Caki2 (cell line): Measurements from ENCODE around the gene CBFA2T3. TPM values are rescaled to one million over a fixed set of nuclear protein-coding genes. Genes with fewer than 3 reads are reported as not detected.

ENCODE experiments used
- DNase-seq: peaks from one replicate; pipeline ENCODE4 v3.0.0-alpha.2; 2015; ENCODE audit warnings: low read depth
- in situ Hi-C: cut with HindIII; loops from 2 replicates; pipeline ENCODE4 v1.10.0; 2016; ENCODE audit warnings: low sequenced_read_pairs, low pct_unique_long_range_greater_than_20kb, mixed read lengths
- total RNA-seq: library from RNA; depleted of rRNA; stranded (reverse); fragments of >200 nt; shearing (Covaris generic); gene quantifications from 2 replicates; pipeline ENCODE4 v1.2.3, GENCODE V29; 2014; ENCODE audit warnings: low replicate concordance

Gene CBFA2T3
- total RNA-seq, 1 experiment from 2014 or later = 0.27 TPM

DNA sequence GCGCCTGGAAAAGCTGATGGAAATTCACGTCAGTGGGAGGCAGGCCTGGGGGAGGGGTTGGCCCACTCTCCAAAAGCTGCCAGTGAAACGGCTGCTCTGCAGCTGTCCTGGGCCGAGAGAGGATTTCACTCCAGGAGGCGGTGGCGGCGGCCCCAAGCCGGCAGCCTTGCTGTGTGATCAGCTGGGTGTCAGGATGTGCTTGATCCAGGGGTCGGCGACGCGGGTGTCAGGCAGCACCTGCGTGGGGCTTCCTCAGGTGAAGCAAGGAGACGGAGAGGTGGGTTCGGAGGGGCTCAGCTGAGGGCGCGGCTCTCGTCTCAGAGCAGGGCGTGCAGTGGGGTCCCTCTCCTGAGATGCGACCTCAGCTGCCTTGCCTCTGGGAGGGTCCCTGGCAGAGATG, 7.0 kb downstream of the CBFA2T3 start:
- in situ Hi-C loops = no loop called here
- DNase-seq = no peak

DNA sequence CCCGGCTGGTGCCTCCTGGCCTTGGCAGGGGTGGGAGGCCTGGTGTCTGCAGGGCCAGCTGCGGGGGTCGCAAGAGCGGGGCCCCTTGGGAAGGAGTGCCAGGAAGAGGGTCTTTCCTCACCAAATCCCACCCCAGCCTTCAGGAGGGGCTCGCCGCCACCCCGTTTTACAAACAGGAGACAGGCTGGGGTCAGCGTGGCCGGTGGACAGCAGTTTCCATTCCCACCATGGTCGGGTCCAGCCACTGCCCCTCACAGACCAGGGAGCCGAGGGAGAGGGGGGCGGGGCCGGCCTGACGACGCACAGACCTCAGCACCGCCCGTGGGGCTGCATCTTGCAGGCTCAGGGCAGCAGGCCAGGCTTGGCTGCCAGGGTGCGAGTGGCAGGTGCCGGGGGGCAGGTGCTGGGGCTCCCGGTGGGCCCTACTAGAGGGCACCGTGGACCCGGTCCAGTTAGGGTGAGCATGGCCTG, 7.6 kb downstream of the CBFA2T3 start:
- in situ Hi-C loops = no loop called here
- no peak for DNase-seq

DNA sequence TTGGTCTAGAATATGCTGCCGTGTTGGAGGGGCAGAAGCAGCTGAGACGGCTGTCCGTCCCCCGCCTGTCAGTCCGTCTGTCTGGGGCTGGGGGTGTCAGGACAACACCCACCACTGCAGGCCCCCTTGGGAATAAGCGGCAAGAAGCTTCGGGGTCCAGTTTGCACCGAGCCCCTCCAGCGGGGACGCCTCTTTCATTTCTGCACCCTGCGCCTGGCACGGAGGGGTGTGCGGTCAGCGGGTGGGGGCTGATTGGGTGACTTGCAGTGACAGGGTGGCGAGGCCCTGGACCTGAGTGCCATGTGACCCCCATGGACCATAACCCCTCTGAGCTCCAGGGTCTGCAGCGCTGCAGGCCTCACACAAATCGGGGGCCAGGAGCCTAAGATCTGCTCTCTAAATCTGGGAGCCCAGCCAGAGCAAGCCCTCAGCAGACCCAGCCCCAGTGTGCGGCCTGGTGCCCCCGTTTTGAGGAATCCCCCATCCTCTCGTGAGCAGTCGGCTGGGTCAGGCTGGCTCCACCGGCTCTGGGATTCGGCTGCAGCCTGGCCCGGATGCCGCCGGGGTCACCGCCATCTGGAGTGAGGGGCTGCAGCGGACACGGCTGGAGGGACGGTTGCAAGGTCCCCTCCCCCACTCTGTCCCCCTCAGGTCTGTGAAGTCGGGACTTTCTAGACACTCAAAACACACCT, 8.3 kb downstream of the CBFA2T3 start:
- in situ Hi-C loops = no loop called here
- no peak for DNase-seq

DNA sequence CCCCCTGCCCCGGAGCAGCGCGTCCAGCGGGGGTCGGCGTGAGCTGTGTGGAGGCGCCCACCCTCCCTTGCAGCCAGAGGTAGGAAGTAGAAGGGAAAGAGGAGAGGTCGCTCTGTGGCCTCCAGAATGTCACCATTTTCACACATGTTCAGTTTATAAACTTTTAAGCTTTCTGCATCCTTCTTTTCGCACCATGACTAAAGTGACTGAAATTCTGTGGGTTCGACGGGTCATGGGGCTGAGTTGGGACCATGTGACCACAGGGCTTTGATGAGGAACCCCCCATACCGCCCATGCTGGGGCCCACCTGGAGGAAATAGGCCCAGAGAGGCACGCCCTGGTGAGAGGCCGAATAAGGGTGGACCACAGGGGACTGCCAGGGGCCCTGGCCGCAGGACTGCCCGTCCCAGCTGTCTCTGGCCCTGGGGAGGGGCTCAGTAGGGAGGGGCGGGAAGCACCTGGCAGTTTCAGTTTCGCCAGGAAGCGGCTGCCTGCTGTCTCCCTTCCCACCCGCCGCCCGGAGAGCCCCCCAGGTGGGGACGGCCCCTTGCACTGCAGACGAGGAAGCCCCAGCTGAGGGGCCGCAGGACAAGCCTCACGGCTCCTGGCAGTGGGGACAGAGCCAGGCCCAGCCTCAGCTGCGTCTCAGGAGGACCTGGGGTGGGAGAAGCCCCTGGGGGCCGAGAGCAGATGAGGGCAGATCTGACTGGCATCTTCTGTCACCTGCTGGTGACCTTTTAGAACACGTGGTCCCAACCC, 9.0 kb downstream of the CBFA2T3 start:
- DNase-seq = no peak
- in situ Hi-C loops = no loop called here

DNA sequence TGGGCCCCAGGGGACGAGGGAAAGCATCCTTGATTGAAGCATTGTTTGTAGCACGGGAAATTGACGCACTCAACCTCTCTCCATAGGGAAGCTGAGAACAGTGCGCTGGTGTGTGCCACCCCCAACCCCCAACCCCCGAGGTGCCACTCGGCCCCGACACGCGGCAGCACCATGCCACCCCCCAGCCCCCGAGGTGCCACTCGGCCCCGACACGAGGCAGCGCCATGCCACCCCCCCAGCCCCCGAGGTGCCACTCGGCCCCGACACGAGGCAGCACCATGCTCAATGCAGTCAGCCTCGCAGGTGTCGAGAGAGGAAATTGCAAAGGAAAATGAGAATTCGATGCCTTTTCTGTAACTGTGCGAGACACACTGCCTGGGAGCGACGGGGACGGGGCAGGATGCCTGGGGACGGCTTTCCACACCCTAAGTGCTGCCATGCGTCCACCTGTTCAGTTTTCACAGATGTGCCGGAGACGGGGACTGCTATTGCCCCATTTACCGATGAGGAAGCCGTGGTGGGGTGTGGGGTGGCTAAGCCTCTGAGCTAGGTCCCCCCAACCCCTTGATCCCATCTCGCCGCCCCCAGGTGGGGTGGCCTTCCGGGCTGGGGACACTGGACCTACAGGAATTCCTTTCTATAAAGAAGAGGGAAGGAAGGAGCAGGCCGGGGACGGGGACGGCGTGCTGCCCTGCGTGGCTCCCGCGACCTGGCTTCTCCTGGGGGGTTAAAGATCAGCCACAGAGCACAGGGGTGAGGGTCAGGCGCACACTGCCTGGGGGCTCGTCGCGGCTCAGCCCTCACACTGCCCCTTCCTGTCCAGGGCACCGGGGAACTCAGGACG, 9.8 kb downstream of the CBFA2T3 start:
- no peak for DNase-seq
- in situ Hi-C loops = no loop called here

DNA sequence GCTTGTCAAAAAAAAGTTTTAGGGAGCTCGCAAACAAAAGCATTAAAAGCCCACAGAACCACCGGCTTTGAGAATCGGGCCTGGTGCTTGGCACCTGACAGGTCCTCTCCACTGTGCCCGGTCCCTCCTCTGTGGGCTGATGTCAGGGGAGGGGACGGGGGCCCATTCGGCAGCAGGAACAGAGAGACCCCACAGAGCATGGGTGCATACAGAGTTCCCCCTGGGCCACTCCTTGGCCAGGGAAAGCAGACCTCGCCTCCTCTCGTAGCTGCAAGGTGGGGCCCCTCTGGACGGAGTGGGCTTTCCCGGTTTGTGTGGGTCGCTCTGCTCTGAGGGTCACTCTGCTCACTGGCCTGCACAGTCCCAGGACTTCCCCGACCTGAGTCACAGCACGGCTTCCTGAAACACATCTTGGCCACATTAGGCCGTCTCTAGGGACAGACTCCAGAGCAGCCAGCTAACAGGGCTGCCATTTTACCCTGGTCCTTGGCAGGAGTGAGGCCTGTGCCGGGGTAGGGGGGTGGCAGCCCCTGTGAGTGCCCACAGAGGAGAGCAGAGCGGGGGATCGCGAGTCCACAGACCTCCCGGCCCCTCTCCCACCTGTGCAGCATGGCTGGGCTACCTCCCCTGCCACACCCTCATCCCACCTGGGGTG, 11.1 kb downstream of the CBFA2T3 start:
- no peak for DNase-seq
- in situ Hi-C loops = no loop called here

DNA sequence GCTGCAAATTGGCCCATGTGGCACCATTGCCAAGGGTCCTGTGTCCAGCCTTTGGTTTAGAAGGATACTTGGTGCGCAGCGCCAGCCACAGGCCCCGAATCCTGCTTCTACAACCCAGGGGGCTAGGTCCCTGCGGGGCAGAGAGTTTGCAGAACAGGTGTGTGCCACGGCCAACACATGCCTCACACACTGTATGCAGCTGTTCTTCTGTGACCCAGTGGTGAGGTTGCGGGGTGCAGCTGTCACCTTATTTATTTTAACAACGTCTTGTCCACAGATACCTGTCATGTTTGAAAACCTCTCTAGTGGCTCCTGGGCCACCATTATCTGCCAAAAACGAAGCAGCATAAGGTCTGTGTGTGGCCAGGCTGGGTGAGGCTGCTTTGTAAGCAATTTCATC, 11.6 kb downstream of the CBFA2T3 start:
- no peak for DNase-seq
- in situ Hi-C loops = no loop called here

DNA sequence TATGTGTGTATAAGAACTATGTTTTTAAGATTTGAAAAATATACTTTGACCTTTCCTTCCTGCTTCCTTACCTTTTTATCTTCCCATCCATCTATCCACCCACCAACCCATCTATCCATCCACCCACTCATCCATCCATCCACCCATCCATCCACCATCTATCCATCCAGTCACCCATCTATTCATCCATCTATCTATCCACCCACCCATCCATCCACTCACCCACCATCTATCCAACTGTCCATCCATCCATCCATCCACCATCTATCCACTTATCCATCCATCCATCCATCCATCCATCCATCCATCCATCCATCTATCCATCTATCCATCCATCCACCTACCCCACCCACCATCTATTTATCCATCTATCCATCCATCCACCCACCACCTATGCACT, 12.4 kb downstream of the CBFA2T3 start:
- no peak for DNase-seq
- in situ Hi-C loops = no loop called here

DNA sequence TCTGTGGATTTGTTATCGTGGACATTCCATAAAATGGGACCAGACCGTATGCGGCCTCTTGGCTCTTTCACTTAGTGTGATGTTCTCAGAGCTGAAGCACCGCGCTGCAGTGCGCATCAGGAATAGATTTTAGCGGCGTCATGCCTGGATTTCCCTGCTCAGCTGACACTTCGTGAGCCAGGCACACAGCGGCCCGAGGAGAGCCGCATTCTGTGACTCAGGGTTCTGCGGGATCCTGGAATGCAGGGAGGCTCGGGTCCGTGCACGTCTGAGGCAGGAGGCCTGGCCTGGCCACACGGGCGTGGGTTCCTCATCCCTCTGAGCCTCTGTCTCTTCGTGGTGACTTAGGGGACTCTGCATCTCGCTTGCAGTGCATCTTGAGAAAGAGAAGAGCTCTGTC, 13.4 kb downstream of the CBFA2T3 start:
- no peak for DNase-seq

DNA sequence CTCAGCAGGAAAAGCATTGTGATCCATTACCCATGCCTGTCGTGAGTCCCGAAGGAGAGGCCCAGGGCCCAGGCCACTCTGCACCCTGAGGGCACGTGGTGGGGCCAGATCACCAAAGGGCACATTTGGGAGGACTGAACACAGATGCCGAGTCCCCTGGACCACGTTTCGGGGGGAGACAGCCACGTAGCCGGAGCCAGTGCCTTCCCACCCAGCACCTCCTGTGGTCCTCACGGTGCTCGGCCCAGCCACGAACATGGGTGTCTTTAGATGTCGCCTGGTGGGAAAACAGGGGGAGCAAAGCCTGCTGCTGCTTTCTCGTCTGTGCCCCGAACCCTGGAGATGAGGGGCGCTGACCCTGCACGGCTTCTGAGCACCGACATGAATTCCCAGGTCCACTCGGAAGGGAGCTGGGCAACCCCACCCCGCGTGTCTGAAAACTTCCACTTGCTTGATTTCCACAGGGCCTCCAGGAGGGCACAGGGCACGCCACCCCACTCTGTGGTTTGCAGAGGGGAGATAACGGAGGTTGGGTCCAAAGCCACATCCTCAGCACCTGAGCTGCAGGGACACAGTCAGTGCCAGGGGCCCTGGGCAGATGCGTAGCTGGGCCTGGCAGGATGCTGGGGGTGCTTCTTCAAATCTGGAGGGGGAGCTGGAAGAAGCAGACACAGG, 14.4 kb downstream of the CBFA2T3 start:
- in situ Hi-C loops = no loop called here
- no peak for DNase-seq

More for the DNA sequence above, 13.4 kb downstream of the CBFA2T3 start:
- in situ Hi-C loops = no loop called here

DNA sequence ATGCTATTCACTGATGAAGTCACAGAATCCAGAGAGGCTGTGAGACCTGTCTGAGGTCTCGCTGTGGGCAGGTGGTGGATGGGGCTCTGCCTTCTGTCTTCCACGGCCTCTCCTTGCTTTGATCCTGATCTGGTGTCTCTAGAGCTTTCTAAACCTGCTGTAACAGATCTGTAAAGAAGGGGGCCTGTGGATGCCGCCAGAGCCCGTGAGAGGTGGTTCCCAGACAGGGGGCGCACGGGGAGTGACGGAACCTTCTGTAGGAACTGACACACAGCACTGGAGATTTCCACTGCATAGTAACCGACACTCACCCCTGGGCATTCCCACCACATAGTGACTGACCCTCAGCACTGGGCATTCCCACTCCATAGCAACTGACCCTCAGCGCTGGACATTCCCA, 16.0 kb downstream of the CBFA2T3 start:
- DNase-seq = no peak

DNA sequence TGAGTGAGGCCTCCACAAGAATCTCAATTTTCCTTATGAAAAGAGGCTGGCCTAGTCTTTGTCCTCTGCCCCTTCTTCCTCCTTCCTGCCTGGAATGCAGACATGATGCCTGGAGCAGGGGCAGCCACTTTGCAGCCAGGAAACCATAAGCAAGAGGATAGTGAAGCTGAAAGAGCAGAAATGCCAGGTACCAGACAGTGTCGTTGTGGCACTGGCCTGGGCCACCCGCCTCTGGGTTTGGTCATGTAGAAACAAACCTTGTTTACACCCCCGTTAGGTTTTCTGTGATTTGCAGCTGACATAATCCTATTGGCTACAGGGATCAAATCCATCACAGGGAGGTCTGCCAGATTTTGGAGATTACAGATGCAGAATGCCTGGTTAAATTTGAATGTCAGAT, 16.5 kb downstream of the CBFA2T3 start:
- no peak for DNase-seq
- in situ Hi-C loops = no loop called here

More for the DNA sequence above, 16.0 kb downstream of the CBFA2T3 start:
- in situ Hi-C loops = no loop called here

DNA sequence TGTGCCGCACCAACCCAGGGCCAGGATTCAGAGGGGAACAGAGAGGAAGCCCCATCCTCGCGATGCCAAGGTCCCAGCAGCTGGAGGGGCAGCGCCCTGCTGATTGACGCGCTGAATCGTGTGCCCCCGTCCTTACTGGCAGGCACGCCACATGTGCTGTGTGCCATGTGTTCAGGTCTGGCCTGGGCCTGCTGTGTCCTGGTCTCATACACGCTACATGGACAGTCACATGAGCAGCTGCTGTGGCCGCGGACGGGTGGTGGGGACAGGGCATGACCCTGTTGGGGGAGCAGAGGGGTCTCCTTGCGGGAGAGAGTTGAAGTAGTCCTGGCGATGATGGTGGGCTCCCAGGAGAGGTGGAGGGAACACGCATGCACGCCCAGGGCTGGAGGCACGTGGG, 18.0 kb downstream of the CBFA2T3 start:
- DNase-seq = no peak
- in situ Hi-C loops = no loop called here

DNA sequence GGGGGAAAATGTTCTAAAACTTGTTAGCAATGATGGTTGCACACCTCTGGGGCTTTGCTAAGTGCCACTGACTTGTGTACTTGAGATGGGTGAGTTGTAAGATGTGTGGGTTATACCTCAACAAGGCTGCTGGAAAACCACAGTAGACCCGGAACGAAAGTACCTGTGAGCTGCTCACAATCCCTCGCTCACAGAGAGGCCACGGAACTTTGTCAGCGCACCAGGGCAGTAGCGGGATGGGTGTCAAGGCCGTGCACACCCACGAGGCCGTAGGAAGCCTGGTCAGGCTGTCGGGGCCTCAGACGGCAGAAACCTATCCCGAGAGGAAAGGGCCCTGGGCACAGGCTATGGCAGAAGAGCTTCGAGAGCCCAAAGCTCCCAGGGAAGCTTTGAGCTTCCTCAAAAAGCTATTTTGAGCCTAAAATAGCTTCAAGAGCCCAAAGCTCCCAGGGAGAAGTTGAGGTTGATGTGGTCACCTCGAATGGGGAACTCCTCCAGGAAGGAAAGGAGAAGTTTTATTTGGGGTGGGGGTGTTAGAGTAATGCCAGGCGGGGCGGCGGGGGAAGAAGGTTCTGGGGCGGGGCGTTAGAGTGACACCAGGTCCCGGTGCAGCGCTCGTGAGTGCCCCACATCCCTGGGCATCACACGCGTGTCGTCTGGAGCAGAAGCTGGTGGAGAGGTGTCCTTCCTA, 19.0 kb downstream of the CBFA2T3 start:
- in situ Hi-C loops = no loop called here
- DNase-seq = no peak

DNA sequence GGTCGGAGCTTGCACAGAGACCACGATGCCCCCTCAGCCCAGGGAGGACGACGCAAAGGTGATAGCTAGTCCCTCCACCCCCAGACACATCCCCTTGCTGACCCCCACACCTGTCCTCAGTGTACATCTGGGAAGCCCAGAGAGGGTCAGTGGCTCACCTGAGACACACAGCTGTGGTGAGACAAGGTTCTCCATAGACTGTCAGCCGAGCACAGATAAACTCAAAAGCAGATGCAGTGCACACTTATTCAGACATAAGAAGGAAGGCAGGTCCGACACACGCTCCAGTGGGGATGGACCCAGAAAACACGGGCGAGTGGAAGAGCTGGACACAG, 19.6 kb downstream of the CBFA2T3 start:
- in situ Hi-C loops = no loop called here

DNA sequence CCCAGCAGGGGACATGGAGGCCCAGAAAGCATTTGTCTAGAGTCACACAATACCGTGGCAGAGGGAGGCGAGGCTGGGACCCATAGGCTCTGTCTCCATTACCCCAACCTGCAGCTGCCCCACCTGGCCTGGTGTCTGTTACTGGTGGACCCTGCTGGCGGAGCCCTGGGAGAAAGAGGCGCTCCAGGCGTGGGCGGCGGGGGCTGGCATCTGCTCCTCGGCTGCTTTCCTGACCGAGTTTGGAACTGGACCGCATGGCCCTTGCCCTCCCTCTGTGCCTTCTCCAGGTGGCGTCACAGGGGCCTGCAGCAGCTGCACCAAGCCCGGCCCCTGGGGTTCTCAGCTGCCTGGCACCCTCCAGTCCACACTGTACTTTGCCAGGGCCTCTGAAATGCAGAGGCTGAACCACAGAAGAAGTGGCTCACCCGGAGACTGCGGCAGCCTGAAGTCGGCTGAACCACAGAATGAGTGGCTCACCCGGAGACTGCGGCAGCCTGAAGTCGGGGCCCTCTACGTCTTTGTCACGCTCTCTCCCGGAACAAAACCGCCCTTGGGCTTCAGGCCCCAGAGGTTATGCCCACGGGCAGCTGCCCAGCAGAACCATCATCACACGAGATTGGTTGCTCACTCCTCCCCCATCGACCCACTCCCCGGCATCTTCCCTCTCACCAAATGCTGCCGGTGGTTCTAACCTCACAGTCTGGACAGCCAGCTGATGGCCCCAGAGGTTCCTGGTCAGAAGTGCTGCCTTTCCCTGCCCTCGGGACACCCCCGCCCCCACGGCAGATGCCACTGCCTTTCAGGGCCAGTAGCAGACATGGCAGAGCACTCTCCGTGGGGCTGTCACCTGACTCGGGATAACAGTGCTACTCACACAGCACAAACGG, 20.2 kb downstream of the CBFA2T3 start:
- in situ Hi-C loops = no loop called here
- DNase-seq = no peak

More for the DNA sequence above, 19.6 kb downstream of the CBFA2T3 start:
- no peak for DNase-seq

DNA sequence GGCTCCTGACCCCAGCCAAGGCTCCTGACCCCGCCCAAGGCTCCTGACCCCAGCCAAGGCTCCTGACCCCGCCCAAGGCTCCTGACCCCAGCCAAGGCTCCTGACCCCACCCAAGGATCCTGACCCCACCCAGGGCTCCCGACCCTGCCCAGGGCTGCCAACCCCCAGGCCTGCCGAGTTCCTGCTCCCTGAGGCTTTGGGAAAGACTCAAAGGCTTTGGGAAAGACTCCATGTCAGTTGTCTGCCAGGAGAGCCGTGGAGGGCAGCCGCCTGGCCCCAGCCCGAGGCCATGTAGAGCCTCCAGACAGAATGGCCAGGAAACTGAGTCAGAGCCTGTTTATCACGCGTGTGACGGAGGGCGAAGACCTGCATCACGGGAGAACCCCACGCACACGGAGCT, 21.1 kb downstream of the CBFA2T3 start:
- in situ Hi-C loops = no loop called here
- no peak for DNase-seq
